ENCODE results near the gene KSR2. TPM values are rescaled to one million over a fixed set of nuclear protein-coding genes. Genes with fewer than 3 reads are reported as not detected.

Gene KSR2
- total and polyA plus RNA-seq, 2 of the 13 experiments (the other 11 are each of a cell fraction or from before 2014, with no cell fraction given): 0.02 TPM; not detected in 1

GRCh38 chr12:117914686-117915085 is 54.1 kb downstream of the KSR2 start:
- WGBS (ENCODE audit: low lambda C conversion rate): 4% methylated on average over 4 of the region's 4 CpGs
- no peak for ATAC-seq

More at GRCh38 chr12:117914686-117915085, 54.1 kb downstream of the KSR2 start:
- FAIRE-seq (no peak), DNase-seq (ENCODE audit: low spot score) (no peak)
- Histone ChIP-seq H3K27me3 (ENCODE audit: control insufficient read depth in 1 of 2, insufficient read depth in 2 of 2, low read length in 2 of 2) (peaks cover 0 to 22% of the 10 kb centered on the region in 2 experiments; a peak in 3 of 5 replicates), H3K4me1 (ENCODE audit: insufficient read depth, low read length) (no peaks in the 10 kb centered on the region), H2AFZ (ENCODE audit: low read length) (no peak overlapping the region), H3K9me3 (ENCODE audit: low read length) (peaks cover 4% of the 10 kb centered on the region; the same call in 1 of the 2 replicates), H3K36me3 (replicated peaks in 1 of 2; ENCODE audit: control insufficient read depth in 1 of 2, insufficient read depth in 2 of 2, low read length in 2 of 2) (no peaks in the 10 kb centered on the region), H3K4me3 (replicated peaks in 1 of 3; ENCODE audit: insufficient read depth in 1 of 3, low read depth in 2 of 3, low read length in 3 of 3) (no peak overlapping the region), H3K4me2 (ENCODE audit: low read depth, low read length) (no peak overlapping the region), H3K27ac (ENCODE audit: extremely low read length, insufficient read depth, low read length) (no peak overlapping the region), H3K79me2 (ENCODE audit: insufficient read depth, low read length) (no peaks in the 10 kb centered on the region), H4K20me1 (ENCODE audit: insufficient read depth, low read length) (no peaks in the 10 kb centered on the region), H3K9ac (ENCODE audit: insufficient read depth, low read depth, low read length) (no peak overlapping the region)
- BruUV-seq (replicated peaks): no TSS peak
- ChIA-PET CTCF (ENCODE audit: low intra/inter-chr PET ratio, low total read pairs) (no interaction called here), POLR2A (no interaction called here)
- no peak for TF ChIP-seq ZNF292 (CRISPR knock-in tag; IDR thresholded peaks at IDR 0.05; ENCODE audit: borderline replicate concordance, low read depth)
- no peak for TF ChIP-seq FOXA3 (CRISPR knock-in tag; IDR thresholded peaks at IDR 0.05)
- TF ChIP-seq ZBTB1 (CRISPR knock-in tag; IDR thresholded peaks at IDR 0.05; ENCODE audit: borderline replicate concordance): no peak
- TF ChIP-seq KDM5A (IDR thresholded peaks at IDR 0.05; ENCODE audit: borderline replicate concordance, low read length): no peak
- no peak for TF ChIP-seq PAF1 (CRISPR knock-in tag; IDR thresholded peaks at IDR 0.05)
- TF ChIP-seq HOMEZ (CRISPR knock-in tag; IDR thresholded peaks at IDR 0.05; ENCODE audit: low read depth): no peak
- no peak for TF ChIP-seq KLF15 (CRISPR knock-in tag; IDR thresholded peaks at IDR 0.05; ENCODE audit: borderline replicate concordance)
- TF ChIP-seq SSRP1 (CRISPR knock-in tag; IDR thresholded peaks at IDR 0.05): no peak
- TF ChIP-seq ZFP82 (CRISPR knock-in tag; IDR thresholded peaks at IDR 0.05; ENCODE audit: borderline replicate concordance): no peak
- no peak for TF ChIP-seq TFDP1 (CRISPR knock-in tag; IDR thresholded peaks at IDR 0.05; ENCODE audit: borderline replicate concordance)
- TF ChIP-seq ZMYM4 (CRISPR knock-in tag; IDR thresholded peaks at IDR 0.05): no peak
- no peak for TF ChIP-seq MXD1 (CRISPR knock-in tag; IDR thresholded peaks at IDR 0.05)
- TF ChIP-seq MIER3 (CRISPR knock-in tag; IDR thresholded peaks at IDR 0.05; ENCODE audit: borderline replicate concordance): no peak
- no peak for TF ChIP-seq HES4 (CRISPR knock-in tag; IDR thresholded peaks at IDR 0.05; ENCODE audit: borderline replicate concordance)
- TF ChIP-seq IKZF1 (IDR thresholded peaks at IDR 0.05): no peak
- TF ChIP-seq ZNF672 (CRISPR knock-in tag; IDR thresholded peaks at IDR 0.05): no peak
- TF ChIP-seq DR1 (CRISPR knock-in tag; IDR thresholded peaks at IDR 0.05): no peak
- in situ Hi-C loops (cut with HindIII; ENCODE audit: extremely low pct_ligation_motif_present, low pct_unique_long_range_greater_than_20kb): no loop called here
- intact Hi-C loops (cut with micrococcal nuclease; ENCODE audit: unreplicated experiment): no loop called here

Data from HepG2 (cell line).